K562 (cell line): Measurements from ENCODE around the gene DNAAF2. TPM values are rescaled to one million over a fixed set of nuclear protein-coding genes. Genes with fewer than 3 reads are reported as not detected.

Experiments used
- ATAC-seq: fragments of 200-7000 bp; cut with Tn5 transposase; 3 replicates; pipeline ENCODE4 v1.9.1; 2020; ENCODE audit warnings: moderate library complexity
- BruUV-seq: library from RNA; stranded (reverse); fragments of 400-500 nt; replicated peaks from 2 replicates; lab custom pipeline; 2021; lab: Mats Ljungman, UMichigan
- CTCF ChIA-PET: fragments of 300-600 bp; formaldehyde crosslinking; extraction: SDS; loops from one replicate; lab custom pipeline; 2021; ENCODE audit warnings: low intra/inter-chr PET ratio; lab: Yijun Ruan, JAX
- POLR2A ChIA-PET: fragments of 300-600, 350-650 bp; sonication (Branson Sonifier 250); formaldehyde crosslinking; extraction: SDS; loops from one replicate; lab custom pipeline; 2021; ENCODE audit warnings: antibody characterized with exemption, inconsistent platforms; lab: Yijun Ruan, JAX
- DNase-seq, 4 experiments: peaks; one replicate each; pipeline versions ENCODE4 v3.0.0 to v3.0.0-alpha.2; 2011 to 2018; ENCODE audit warnings: low spot score in 3 of 4, mixed read lengths in 3 of 4; ENCODE audit errors: extremely low read depth in 1 of 4
- FAIRE-seq: peaks from 2 replicates; lab custom pipeline; 2011; peaks lifted over from hg19 to GRCh38; lab: Jason Lieb, UNC
- H2AFZ ChIP-seq: 2 replicates; pipeline ENCODE4 v1.6.0; 2011; ENCODE audit warnings: low read depth, low read length, control low read depth, inconsistent platforms
- H3K27ac ChIP-seq: fragments of 200-600 bp; 3 replicates; pipeline ENCODE4 v1.8.0; 2011; ENCODE audit warnings: low read depth, mild to moderate bottlenecking, control low read depth, inconsistent platforms, low read length, moderate library complexity, mixed read lengths; ENCODE audit errors: extremely low read depth
- H3K27me3 ChIP-seq, 2 experiments: fragments of 300-600 bp in 1 of 2; 2 replicates in 1 of 2; 3 replicates in 1 of 2; pipeline versions ENCODE4 v1.6.0 to v1.8.0; 2011; ENCODE audit warnings: inconsistent platforms in 2 of 2, low read length in 2 of 2, mild to moderate bottlenecking in 1 of 2, mixed read lengths in 1 of 2, moderate library complexity in 1 of 2; ENCODE audit not compliant: control insufficient read depth in 2 of 2, insufficient read depth in 2 of 2
- H3K36me3 ChIP-seq: fragments of 300-600 bp; 3 replicates; pipeline ENCODE4 v1.8.0; 2011; ENCODE audit warnings: mild to moderate bottlenecking, low read length, inconsistent platforms; ENCODE audit not compliant: control insufficient read depth, insufficient read depth
- H3K4me1 ChIP-seq, 2 experiments: fragments of 200-600 bp in 1 of 2; replicated peaks in 1 of 2; 2 replicates in 1 of 2; 3 replicates in 1 of 2; pipeline versions ENCODE4 v1.5.1 to v1.8.0; 2011; ENCODE audit warnings: inconsistent platforms in 2 of 2, low read length in 2 of 2, mild to moderate bottlenecking in 1 of 2, mixed read lengths in 1 of 2, moderate library complexity in 1 of 2; ENCODE audit not compliant: control insufficient read depth in 2 of 2, insufficient read depth in 2 of 2
- H3K4me2 ChIP-seq: 2 replicates; pipeline ENCODE4 v1.6.1; 2011; ENCODE audit warnings: low read length, control low read depth, inconsistent platforms, mixed read lengths; ENCODE audit not compliant: insufficient read depth
- H3K4me3 ChIP-seq: fragments of 200-600 bp; sonication (generic), shearing (Covaris generic); 2 replicates; pipeline ENCODE4 v1.5.1; 2016; ENCODE audit warnings: control low read depth, inconsistent platforms
- H3K79me2 ChIP-seq: fragments of 200-600 bp; 3 replicates; pipeline ENCODE4 v1.8.0; 2011; ENCODE audit warnings: low read length, inconsistent platforms; ENCODE audit not compliant: control insufficient read depth, insufficient read depth
- H3K9ac ChIP-seq, 2 experiments: 2 replicates each; pipeline versions ENCODE4 v1.6.0 to v1.6.1; 2011; ENCODE audit warnings: low read depth in 2 of 2, low read length in 2 of 2, control low read depth in 1 of 2, inconsistent platforms in 1 of 2, mild to moderate bottlenecking in 1 of 2, mixed read lengths in 1 of 2; ENCODE audit not compliant: insufficient read depth in 1 of 2
- H3K9me1 ChIP-seq: one replicate; pipeline ENCODE4 v1.6.0; 2011; ENCODE audit warnings: inconsistent platforms, mild to moderate bottlenecking, low read length, moderate library complexity; ENCODE audit not compliant: control insufficient read depth, insufficient read depth
- H3K9me3 ChIP-seq: replicated peaks from 2 replicates; pipeline ENCODE4 v1.5.1; 2011; ENCODE audit warnings: low read depth, low read length, inconsistent platforms; ENCODE audit not compliant: control insufficient read depth, insufficient read depth
- H4K20me1 ChIP-seq: replicated peaks from 2 replicates; pipeline ENCODE4 v1.6.1; 2011; ENCODE audit warnings: low read length, inconsistent platforms, mixed read lengths; ENCODE audit not compliant: control insufficient read depth, insufficient read depth
- EZH2 ChIP-seq: IDR thresholded peaks from 2 replicates; pipeline ENCODE4 v1.6.1; 2012; ENCODE audit warnings: low read depth, mild to moderate bottlenecking, inconsistent platforms, low read length, borderline replicate concordance
- HDAC3 ChIP-seq: fragments of 450-650 bp; IDR thresholded peaks from 2 replicates; pipeline ENCODE4 v1.6.1; 2018; ENCODE audit warnings: borderline replicate concordance, mild to moderate bottlenecking, moderate library complexity; ENCODE audit not compliant: partially characterized antibody
- KHSRP ChIP-seq: fragments of 450-650 bp; IDR thresholded peaks from 2 replicates; pipeline ENCODE4 v1.6.1; 2017
- OTX1 ChIP-seq: fragments of 450-650 bp; formaldehyde crosslinking; IDR thresholded peaks from 2 replicates; pipeline ENCODE4 v1.4.0; 2022; ENCODE audit warnings: mild to moderate bottlenecking
- PHF20 ChIP-seq: fragments of 450-650 bp; IDR thresholded peaks from 2 replicates; pipeline ENCODE4 v1.6.1; 2018; ENCODE audit not compliant: partially characterized antibody
- RBFOX2 ChIP-seq: fragments of 200-400 bp; formaldehyde crosslinking; IDR thresholded peaks from 2 replicates; pipeline ENCODE4 v1.6.1; 2017; ENCODE audit warnings: low read depth, mild to moderate bottlenecking, low read length, moderate library complexity
- TAF7 ChIP-seq: fragments of 450-650 bp; IDR thresholded peaks from 2 replicates; pipeline ENCODE4 v1.6.1; 2016; ENCODE audit warnings: missing genetic modification characterization, missing compliant biosample characterization
- TBP ChIP-seq: optimal IDR thresholded peaks from 2 replicates; pipeline ENCODE3; 2011; ENCODE audit warnings: low read depth, low read length, improper control_type of control experiment
- ZNF23 ChIP-seq: fragments of 250-450 bp; sonication (Bioruptor Pico); IDR thresholded peaks from 2 replicates; pipeline ENCODE4 v1.4.0; 2020; ENCODE audit warnings: mild to moderate bottlenecking
- ZNF347 ChIP-seq: fragments of 450-650 bp; formaldehyde crosslinking; IDR thresholded peaks from 2 replicates; pipeline ENCODE4 v1.4.0; 2020; ENCODE audit warnings: low read depth, mild to moderate bottlenecking, moderate library complexity
- ZZZ3 ChIP-seq: fragments of 450-650 bp; IDR thresholded peaks from 2 replicates; pipeline ENCODE4 v1.6.1; 2016; ENCODE audit warnings: antibody characterized with exemption, mild to moderate bottlenecking, moderate library complexity
- WGBS: fragments of 100-300 bp; shearing (Covaris generic); methylation state at CpG from one replicate; pipeline ENCODE4 v1.1.6; 2016; ENCODE audit warnings: low coverage, mixed read lengths; ENCODE audit not compliant: insufficient coverage; ENCODE audit errors: missing lambda C conversion rate; 5-methylcytosine and 5-hydroxymethylcytosine counted together
- in situ Hi-C: fragments of 300-500 bp; cut with MboI; formaldehyde crosslinking; loops from 4 replicates; pipeline ENCODE4 v1.15.0; 2018; ENCODE audit warnings: inconsistent platforms, mixed read lengths
- intact Hi-C: fragments of 100-400 bp; cut with micrococcal nuclease; formaldehyde crosslinking; loops from 2 replicates; pipeline ENCODE4 v1.14.2; 2022
- polyA plus RNA-seq, 8 experiments: library from polyadenylated mRNA; depleted of rRNA in 4 of 8; stranded (reverse) in 5 of 8; unstranded in 3 of 8; fragments of >200 nt; fragmentation: Nextera tagmentation in 2 of 8; fragmentation: Illumina TruSeq in 1 of 8; extraction: Ambion mirVana in 2 of 8; extraction: Trizol in 1 of 8; gene quantifications; 2 replicates each; pipeline versions ENCODE4 v1.2.1 to v1.2.3, GENCODE V29; 2011 to 2014; ENCODE audit warnings: inconsistent platforms in 1 of 8, missing spikeins in 1 of 8
- total RNA-seq, 7 experiments: library from RNA; depleted of rRNA in 6 of 7; stranded (reverse); fragments of >200 nt in 6 of 7; fragmentation: Illumina TruSeq in 2 of 7; extraction: Trizol in 2 of 7; gene quantifications; 2 replicates each; pipeline versions ENCODE4 v1.2.1 to v1.2.3, GENCODE V29; 2011 to 2021; ENCODE audit warnings: low replicate concordance in 1 of 7
- TF ChIP-seq, protein P1 (sequence below): sonication (generic); formaldehyde crosslinking; IDR thresholded peaks from 2 replicates; pipeline ENCODE4 v1.8.0; 2023; ENCODE audit warnings: mild to moderate bottlenecking, missing genetic modification reagents

The DNAAF2 gene
- total and polyA plus RNA-seq, 9 of the 15 experiments (the other 6 are each of a cell fraction or from before 2014, with no cell fraction given), result 2.4 to 14.6 (median 11.1) TPM

DNA sequence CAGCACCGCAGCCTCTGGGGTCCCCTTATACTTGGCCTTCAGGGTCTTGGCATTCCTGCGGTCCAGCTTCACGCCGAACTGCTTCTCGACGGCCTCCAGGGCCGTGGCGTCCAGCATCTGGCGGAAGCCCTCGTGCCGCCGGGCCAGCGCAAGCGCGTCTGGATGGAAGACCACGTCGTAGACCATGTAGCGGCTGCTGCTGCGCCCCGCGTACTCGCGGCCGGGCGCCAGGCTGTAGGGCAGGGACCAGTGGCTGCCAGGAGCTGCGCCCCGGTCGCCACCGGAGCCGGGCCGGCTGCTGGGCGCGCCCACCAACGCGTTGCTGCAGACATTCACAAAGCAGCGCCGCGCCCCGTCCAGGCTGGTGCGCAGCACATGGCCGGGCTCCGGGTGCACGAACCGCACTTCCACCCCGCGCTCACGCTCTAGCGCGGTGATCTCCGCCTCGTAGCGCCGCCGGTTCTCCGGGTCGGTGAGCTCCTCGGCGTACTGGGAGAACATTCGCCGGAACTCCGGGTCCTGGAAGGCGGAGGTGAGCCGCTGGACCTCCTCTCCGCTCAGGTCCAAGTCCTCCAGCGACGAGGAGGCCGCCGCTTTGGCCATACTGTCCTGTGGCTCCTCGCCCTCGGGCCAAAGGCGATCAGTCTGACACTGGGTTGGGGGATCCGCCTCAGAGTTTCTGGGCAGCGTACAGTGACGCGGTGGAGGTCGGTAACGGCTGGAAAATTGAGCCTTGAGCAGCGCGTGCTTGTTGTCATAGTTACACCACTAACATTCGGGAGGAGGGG, at the start of gene DNAAF2 (continued):
- TF ChIP-seq, protein P1, sequence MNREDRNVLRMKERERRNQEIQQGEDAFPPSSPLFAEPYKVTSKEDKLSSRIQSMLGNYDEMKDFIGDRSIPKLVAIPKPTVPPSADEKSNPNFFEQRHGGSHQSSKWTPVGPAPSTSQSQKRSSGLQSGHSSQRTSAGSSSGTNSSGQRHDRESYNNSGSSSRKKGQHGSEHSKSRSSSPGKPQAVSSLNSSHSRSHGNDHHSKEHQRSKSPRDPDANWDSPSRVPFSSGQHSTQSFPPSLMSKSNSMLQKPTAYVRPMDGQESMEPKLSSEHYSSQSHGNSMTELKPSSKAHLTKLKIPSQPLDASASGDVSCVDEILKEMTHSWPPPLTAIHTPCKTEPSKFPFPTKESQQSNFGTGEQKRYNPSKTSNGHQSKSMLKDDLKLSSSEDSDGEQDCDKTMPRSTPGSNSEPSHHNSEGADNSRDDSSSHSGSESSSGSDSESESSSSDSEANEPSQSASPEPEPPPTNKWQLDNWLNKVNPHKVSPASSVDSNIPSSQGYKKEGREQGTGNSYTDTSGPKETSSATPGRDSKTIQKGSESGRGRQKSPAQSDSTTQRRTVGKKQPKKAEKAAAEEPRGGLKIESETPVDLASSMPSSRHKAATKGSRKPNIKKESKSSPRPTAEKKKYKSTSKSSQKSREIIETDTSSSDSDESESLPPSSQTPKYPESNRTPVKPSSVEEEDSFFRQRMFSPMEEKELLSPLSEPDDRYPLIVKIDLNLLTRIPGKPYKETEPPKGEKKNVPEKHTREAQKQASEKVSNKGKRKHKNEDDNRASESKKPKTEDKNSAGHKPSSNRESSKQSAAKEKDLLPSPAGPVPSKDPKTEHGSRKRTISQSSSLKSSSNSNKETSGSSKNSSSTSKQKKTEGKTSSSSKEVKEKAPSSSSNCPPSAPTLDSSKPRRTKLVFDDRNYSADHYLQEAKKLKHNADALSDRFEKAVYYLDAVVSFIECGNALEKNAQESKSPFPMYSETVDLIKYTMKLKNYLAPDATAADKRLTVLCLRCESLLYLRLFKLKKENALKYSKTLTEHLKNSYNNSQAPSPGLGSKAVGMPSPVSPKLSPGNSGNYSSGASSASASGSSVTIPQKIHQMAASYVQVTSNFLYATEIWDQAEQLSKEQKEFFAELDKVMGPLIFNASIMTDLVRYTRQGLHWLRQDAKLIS (CRISPR knock-in tag), result 0 out of 2 replicates have a peak, but pooled peaks have one; percentile 25
- TF ChIP-seq, all 486 proteins: peak for 46

DNA sequence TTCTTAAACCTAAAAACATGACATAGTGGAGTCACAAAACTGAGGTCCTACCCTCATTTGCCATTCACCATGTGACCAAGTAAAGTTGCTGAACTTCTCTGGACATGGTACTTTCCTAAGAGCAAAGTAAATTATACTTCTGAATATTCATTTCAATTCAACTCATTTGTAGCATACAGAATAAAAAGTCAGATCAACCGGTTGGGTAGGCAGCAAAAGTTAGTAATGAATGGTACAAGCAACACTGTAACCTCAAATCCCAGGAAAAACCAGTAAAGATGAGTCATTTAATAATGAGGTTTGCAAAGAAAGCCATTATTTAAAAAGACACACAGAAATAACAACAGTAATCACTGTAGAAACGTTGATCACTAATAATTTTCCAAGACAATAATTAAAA, 44.2 kb upstream of the DNAAF2 start:
- FAIRE-seq (no peak), DNase-seq (no peak)
- POLR2A ChIA-PET, result no interaction called here
- Histone ChIP-seq H3K9me1 (no peaks in the 10 kb centered on the region), H3K36me3 (peaks cover 76% of the 10 kb centered on the region), H3K27ac (no peak overlapping the region), H3K4me2 (no peak overlapping the region), H3K79me2 (peaks cover 8% of the 10 kb centered on the region), H3K9ac (no peak overlapping the region), H4K20me1 (no peaks in the 10 kb centered on the region), H3K4me3 (no peak overlapping the region), H3K4me1 (no peaks in the 10 kb centered on the region), H3K9me3 (no peaks in the 10 kb centered on the region)
- intact Hi-C loops, result no loop called here
- 58% methylated on average over 2 of the region's 2 CpGs for WGBS
- BruUV-seq, result TSS peak; percentile 9
- in situ Hi-C loops, result no loop called here
- no peak for TF ChIP-seq ZZZ3
- no peak for TF ChIP-seq PHF20
- no peak for TF ChIP-seq ZNF23
- no peak for TF ChIP-seq EZH2
- TF ChIP-seq RBFOX2, result no peak
- no peak for TF ChIP-seq ZNF347
- no peak for TF ChIP-seq KHSRP
- no peak for TF ChIP-seq TAF7 (tag)
- TF ChIP-seq TBP, result no peak
- TF ChIP-seq HDAC3, result no peak
- no peak for TF ChIP-seq OTX1 (CRISPR knock-in tag)
- TF ChIP-seq, all 486 proteins: peak for 0
- no peak overlapping the region for H2AFZ ChIP-seq
- CTCF ChIA-PET, result no interaction called here
- no peaks in the 10 kb centered on the region for H3K27me3 ChIP-seq
- no peak for ATAC-seq
